OCI-LY1 (cell line): ENCODE measurements around the gene ZNF292.

Experiments used
- H2AFZ ChIP-seq: fragments of 200-600 bp; sonication (generic), shearing (Covaris generic); 2 replicates; pipeline ENCODE4 v1.6.0; 2014; ENCODE audit warnings: antibody characterized with exemption, mild to moderate bottlenecking, low read length
- H3F3A ChIP-seq: fragments of 200-600 bp; sonication (generic), shearing (Covaris generic); 2 replicates; pipeline ENCODE4 v1.6.0; 2014; ENCODE audit warnings: mild to moderate bottlenecking, antibody characterized with exemption, low read length, moderate library complexity; ENCODE audit not compliant: insufficient read depth
- H3K27ac ChIP-seq: fragments of 200-600 bp; sonication (generic); 2 replicates; pipeline ENCODE4 v1.5.1; 2014; ENCODE audit warnings: low read length, mixed run types, mild to moderate bottlenecking, low read depth; ENCODE audit not compliant: poor library complexity, severe bottlenecking
- H3K27me3 ChIP-seq: fragments of 200-600 bp; sonication (generic); 2 replicates; pipeline ENCODE4 v1.6.0; 2014; ENCODE audit warnings: antibody characterized with exemption, mild to moderate bottlenecking, low read length, moderate library complexity; ENCODE audit not compliant: insufficient read depth
- H3K36me3 ChIP-seq: fragments of 200-600 bp; sonication (generic); 2 replicates; pipeline ENCODE4 v1.6.1; 2014; ENCODE audit warnings: mild to moderate bottlenecking, antibody characterized with exemption, low read length, moderate library complexity, mixed read lengths; ENCODE audit not compliant: insufficient read depth
- H3K4me1 ChIP-seq: fragments of 200-600 bp; sonication (generic); 2 replicates; pipeline ENCODE4 v1.5.1; 2014; ENCODE audit warnings: mild to moderate bottlenecking, low read length, moderate library complexity; ENCODE audit not compliant: insufficient read depth, severe bottlenecking
- H3K4me2 ChIP-seq: fragments of 200-600 bp; sonication (generic), shearing (Covaris generic); 2 replicates; pipeline ENCODE4 v1.6.1; 2014; ENCODE audit warnings: low read length
- H3K4me3 ChIP-seq: fragments of 200-600 bp; sonication (generic); 2 replicates; pipeline ENCODE4 v1.5.1; 2014; ENCODE audit warnings: low read length, low read depth, mild to moderate bottlenecking, mixed read lengths; ENCODE audit not compliant: poor library complexity, severe bottlenecking
- H3K79me2 ChIP-seq: fragments of 200-600 bp; shearing (Covaris generic); 2 replicates; pipeline ENCODE4 v1.6.1; 2016; ENCODE audit warnings: mixed run types, low read length, mixed read lengths; ENCODE audit not compliant: insufficient read depth
- H3K9ac ChIP-seq: fragments of 200-600 bp; sonication (generic), shearing (Covaris generic); 2 replicates; pipeline ENCODE4 v1.6.1; 2014; ENCODE audit warnings: mild to moderate bottlenecking, low read length, mixed read lengths
- H3K9me2 ChIP-seq: fragments of 200-600 bp; sonication (generic), shearing (Covaris generic); 2 replicates; pipeline ENCODE4 v1.6.1; 2014; ENCODE audit warnings: low read depth, mild to moderate bottlenecking, low read length, mixed read lengths
- H3K9me3 ChIP-seq: fragments of 200-600 bp; shearing (Covaris generic); 2 replicates; pipeline ENCODE4 v1.6.1; 2014; ENCODE audit warnings: low read length, mixed read lengths
- H4K20me1 ChIP-seq: fragments of 200-600 bp; sonication (generic), shearing (Covaris generic); 2 replicates; pipeline ENCODE4 v1.6.0; 2016; ENCODE audit warnings: mild to moderate bottlenecking, low read length; ENCODE audit not compliant: insufficient read depth
- EZH2 ChIP-seq: fragments of 200-600 bp; sonication (generic), shearing (Covaris generic); IDR thresholded peaks from 2 replicates; pipeline ENCODE4 v1.8.0; 2017; ENCODE audit warnings: borderline replicate concordance, mixed run types, mild to moderate bottlenecking, antibody characterized with exemption, low read length, moderate library complexity, mixed read lengths
- TF ChIP-seq, protein P1 (sequence below): fragments of 200-600 bp; sonication (generic), shearing (Covaris generic); IDR thresholded peaks from 2 replicates; pipeline ENCODE4 v1.5.1; 2017; ENCODE audit warnings: mild to moderate bottlenecking, antibody characterized with exemption, low read length, moderate library complexity, mixed read lengths

The ZNF292 gene

DNA sequence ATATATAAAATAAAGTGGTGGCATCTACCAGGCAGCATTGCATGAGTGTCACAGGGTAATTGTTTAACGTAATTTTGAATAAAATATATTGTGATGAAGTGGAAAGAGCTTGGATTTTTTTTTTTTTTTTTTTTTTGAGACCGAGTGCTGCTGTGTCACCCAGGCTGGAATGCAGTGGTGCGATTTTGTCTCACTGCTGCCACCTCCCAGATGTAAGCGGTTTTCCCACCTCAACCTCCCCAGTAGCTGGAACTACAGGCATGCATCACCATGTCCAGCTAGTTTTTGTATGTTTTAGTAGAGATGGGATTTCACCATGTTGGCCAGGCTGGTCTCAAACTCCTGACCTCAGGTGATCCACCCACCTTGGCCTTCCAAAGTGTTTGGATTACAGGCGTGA, 85.9 kb downstream of the ZNF292 start:
- no peaks in the 10 kb centered on the region for H3K27me3 ChIP-seq
- H3K4me1 ChIP-seq, result no peaks in the 10 kb centered on the region
- H3K36me3 ChIP-seq, result peaks cover 64% of the 10 kb centered on the region
- H3K4me2 ChIP-seq, result no peak overlapping the region
- H3K9me3 ChIP-seq, result no peaks in the 10 kb centered on the region
- no peak overlapping the region for H2AFZ ChIP-seq
- no peak overlapping the region for H3K27ac ChIP-seq
- no peak for TF ChIP-seq EZH2
- TF ChIP-seq, protein P1, sequence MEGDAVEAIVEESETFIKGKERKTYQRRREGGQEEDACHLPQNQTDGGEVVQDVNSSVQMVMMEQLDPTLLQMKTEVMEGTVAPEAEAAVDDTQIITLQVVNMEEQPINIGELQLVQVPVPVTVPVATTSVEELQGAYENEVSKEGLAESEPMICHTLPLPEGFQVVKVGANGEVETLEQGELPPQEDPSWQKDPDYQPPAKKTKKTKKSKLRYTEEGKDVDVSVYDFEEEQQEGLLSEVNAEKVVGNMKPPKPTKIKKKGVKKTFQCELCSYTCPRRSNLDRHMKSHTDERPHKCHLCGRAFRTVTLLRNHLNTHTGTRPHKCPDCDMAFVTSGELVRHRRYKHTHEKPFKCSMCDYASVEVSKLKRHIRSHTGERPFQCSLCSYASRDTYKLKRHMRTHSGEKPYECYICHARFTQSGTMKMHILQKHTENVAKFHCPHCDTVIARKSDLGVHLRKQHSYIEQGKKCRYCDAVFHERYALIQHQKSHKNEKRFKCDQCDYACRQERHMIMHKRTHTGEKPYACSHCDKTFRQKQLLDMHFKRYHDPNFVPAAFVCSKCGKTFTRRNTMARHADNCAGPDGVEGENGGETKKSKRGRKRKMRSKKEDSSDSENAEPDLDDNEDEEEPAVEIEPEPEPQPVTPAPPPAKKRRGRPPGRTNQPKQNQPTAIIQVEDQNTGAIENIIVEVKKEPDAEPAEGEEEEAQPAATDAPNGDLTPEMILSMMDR, result no peak
- no peak overlapping the region for H3K9ac ChIP-seq
- H3F3A ChIP-seq, result no peaks in the 10 kb centered on the region
- H3K79me2 ChIP-seq, result no peaks in the 10 kb centered on the region
- no peaks in the 10 kb centered on the region for H4K20me1 ChIP-seq
- no peaks in the 10 kb centered on the region for H3K9me2 ChIP-seq
- H3K4me3 ChIP-seq, result no peak overlapping the region

DNA sequence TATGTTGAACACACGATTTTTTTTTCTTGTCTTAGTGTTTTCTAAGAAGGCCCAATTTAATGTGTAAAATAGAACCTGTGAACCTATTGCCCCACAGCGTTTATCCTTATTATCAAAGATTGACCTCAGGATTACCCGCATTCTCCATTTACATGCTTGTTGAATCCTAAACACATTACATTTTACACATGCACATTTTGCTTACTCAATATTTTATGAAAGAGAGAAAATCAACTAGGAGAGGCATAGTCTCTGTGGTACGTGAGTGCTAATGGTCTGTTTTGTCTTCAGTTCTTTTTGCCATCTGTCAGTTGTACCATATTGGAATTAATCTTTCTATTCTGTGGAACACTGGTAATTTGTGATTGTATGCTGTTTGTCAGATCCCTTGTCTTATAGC, 86.9 kb downstream of the ZNF292 start:
- no peak overlapping the region for H3K27ac ChIP-seq
- H3K36me3 ChIP-seq, result peaks cover 66% of the 10 kb centered on the region
- no peaks in the 10 kb centered on the region for H3K79me2 ChIP-seq
- no peaks in the 10 kb centered on the region for H3K9me3 ChIP-seq
- no peaks in the 10 kb centered on the region for H4K20me1 ChIP-seq
- no peak overlapping the region for H3K4me2 ChIP-seq
- TF ChIP-seq, protein P1, result no peak
- no peak overlapping the region for H3K9ac ChIP-seq
- H3K9me2 ChIP-seq, result no peaks in the 10 kb centered on the region
- H2AFZ ChIP-seq, result no peak overlapping the region
- H3K4me3 ChIP-seq, result no peak overlapping the region
- no peaks in the 10 kb centered on the region for H3K4me1 ChIP-seq
- no peaks in the 10 kb centered on the region for H3F3A ChIP-seq
- no peaks in the 10 kb centered on the region for H3K27me3 ChIP-seq

DNA sequence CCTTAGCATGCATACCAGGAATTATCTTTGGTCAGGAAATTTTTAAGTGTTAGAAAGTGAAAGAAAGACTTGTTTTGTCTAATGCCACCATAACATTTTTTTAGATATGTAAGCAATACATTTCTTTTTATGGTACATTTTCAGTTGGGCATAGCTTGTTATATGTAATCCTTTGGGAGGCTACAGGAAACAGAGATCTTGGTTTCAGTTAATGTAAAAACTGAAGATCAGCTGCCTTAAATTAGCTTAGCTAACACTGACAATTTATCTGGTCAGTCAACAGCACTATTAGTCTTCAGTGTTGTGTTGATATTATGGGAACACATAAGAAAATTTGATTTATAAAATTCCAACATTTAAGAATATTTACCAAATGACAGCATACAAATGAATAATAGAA, 88.4 kb downstream of the ZNF292 start:
- Histone ChIP-seq H3K4me3 (no peak overlapping the region), H3K79me2 (no peaks in the 10 kb centered on the region), H3F3A (no peaks in the 10 kb centered on the region), H3K4me2 (no peak overlapping the region), H3K4me1 (no peaks in the 10 kb centered on the region), H4K20me1 (no peaks in the 10 kb centered on the region), H3K9ac (no peak overlapping the region), H2AFZ (no peak overlapping the region), H3K27ac (no peak overlapping the region), H3K9me3 (no peaks in the 10 kb centered on the region), H3K27me3 (no peaks in the 10 kb centered on the region), H3K36me3 (peaks cover 65% of the 10 kb centered on the region), H3K9me2 (no peaks in the 10 kb centered on the region)
- no peak for TF ChIP-seq EZH2
- TF ChIP-seq, protein P1, result no peak
